Neutrophil (primary cell): ENCODE measurements around the gene MEGF6.

Experiments
- H3K27ac ChIP-seq: fragments of 200-600 bp; sonication (generic); 2 replicates; pipeline ENCODE4 v1.5.1; 2016; ENCODE audit warnings: mild to moderate bottlenecking, moderate library complexity
- H3K27me3 ChIP-seq: fragments of 200-600 bp; sonication (generic); 2 replicates; pipeline ENCODE4 v1.6.0; 2016; ENCODE audit warnings: mild to moderate bottlenecking
- H3K36me3 ChIP-seq: fragments of 200-600 bp; sonication (generic); 2 replicates; pipeline ENCODE4 v1.5.1; 2017
- H3K4me1 ChIP-seq, 2 experiments: fragments of 200-600 bp in 1 of 2; sonication (generic) in 1 of 2; 1 replicate in 1 of 2; 2 replicates in 1 of 2; pipeline versions ENCODE4 v1.5.1 to v1.6.1; 2013 to 2016; ENCODE audit warnings: low read depth in 1 of 2, low read length in 1 of 2, mild to moderate bottlenecking in 1 of 2, moderate library complexity in 1 of 2; ENCODE audit not compliant: control insufficient read depth in 1 of 2, insufficient read depth in 1 of 2
- H3K4me3 ChIP-seq, 2 experiments: fragments of 200-600 bp in 1 of 2; sonication (generic) in 1 of 2; 1 replicate in 1 of 2; 2 replicates in 1 of 2; pipeline ENCODE4 v1.5.1; 2013 to 2016; ENCODE audit warnings: low read depth in 1 of 2, low read length in 1 of 2, mild to moderate bottlenecking in 1 of 2, moderate library complexity in 1 of 2
- H3K9me3 ChIP-seq: fragments of 200-600 bp; sonication (generic); 2 replicates; pipeline ENCODE4 v1.5.1; 2016
- CTCF ChIP-seq: fragments of 200-600 bp; sonication (generic); IDR thresholded peaks from 2 replicates; pipeline ENCODE4 v1.5.1; 2016; ENCODE audit warnings: antibody characterized with exemption

The MEGF6 gene

GRCh38 chr1:3498986-3499385, 112.3 kb downstream of the MEGF6 start:
- TF ChIP-seq CTCF, result no peak
- Histone ChIP-seq H3K4me3 (no peak overlapping the region), H3K27me3 (no peaks in the 10 kb centered on the region), H3K4me1 (no peaks in the 10 kb centered on the region), H3K36me3 (peaks cover 85% of the 10 kb centered on the region), H3K9me3 (no peaks in the 10 kb centered on the region), H3K27ac (no peak overlapping the region)

- no peak overlapping the region for H3K27ac ChIP-seq
- peaks cover 85% of the 10 kb centered on the region for H3K36me3 ChIP-seq
- TF ChIP-seq CTCF, result no peak
- no peaks in the 10 kb centered on the region for H3K4me1 ChIP-seq
- no peaks in the 10 kb centered on the region for H3K9me3 ChIP-seq
- H3K27me3 ChIP-seq, result no peaks in the 10 kb centered on the region
- no peak overlapping the region for H3K4me3 ChIP-seq
Measured at GRCh38 chr1:3498246-3498930, 112.9 kb downstream of the MEGF6 start.

GRCh38 chr1:3497521-3497920, 113.8 kb downstream of the MEGF6 start:
- Histone ChIP-seq H3K36me3 (peaks cover 85% of the 10 kb centered on the region), H3K27ac (no peak overlapping the region), H3K27me3 (no peaks in the 10 kb centered on the region)

GRCh38 chr1:3496916-3497315, 114.4 kb downstream of the MEGF6 start:
- Histone ChIP-seq H3K4me3 (no peak overlapping the region), H3K27ac (no peak overlapping the region), H3K36me3 (peaks cover 86% of the 10 kb centered on the region), H3K4me1 (no peaks in the 10 kb centered on the region), H3K27me3 (no peaks in the 10 kb centered on the region), H3K9me3 (no peaks in the 10 kb centered on the region)
- no peak for TF ChIP-seq CTCF

More at GRCh38 chr1:3497521-3497920, 113.8 kb downstream of the MEGF6 start:
- H3K9me3 ChIP-seq, result no peaks in the 10 kb centered on the region
- no peak overlapping the region for H3K4me3 ChIP-seq
- TF ChIP-seq CTCF, result no peak
- no peaks in the 10 kb centered on the region for H3K4me1 ChIP-seq

- Histone ChIP-seq H3K27ac (no peak overlapping the region), H3K27me3 (no peaks in the 10 kb centered on the region), H3K4me1 (peaks cover 3 to 6% of the 10 kb centered on the region in 2 experiments), H3K9me3 (no peaks in the 10 kb centered on the region), H3K4me3 (no peak overlapping the region), H3K36me3 (peaks cover 90% of the 10 kb centered on the region)
- TF ChIP-seq CTCF, result no peak
Measured at GRCh38 chr1:3495776-3496745, 115.2 kb downstream of the MEGF6 start.
